AG09309 (cell line): ENCODE results near the gene CD200R1L.

ENCODE experiments used
- DNase-seq: peaks from one replicate; pipeline ENCODE4 v3.0.0-alpha.2; 2010; ENCODE audit warnings: low read depth
- H3K4me3 ChIP-seq: 2 replicates; pipeline ENCODE4 v1.5.1; 2011; ENCODE audit warnings: mild to moderate bottlenecking, low read depth, low read length, moderate library complexity; ENCODE audit not compliant: control insufficient read depth
- CTCF ChIP-seq: IDR thresholded peaks from 2 replicates; pipeline ENCODE4 v1.5.1; 2011; ENCODE audit warnings: mild to moderate bottlenecking, low read depth, low read length, inconsistent platforms; ENCODE audit not compliant: insufficient read depth, control insufficient read depth; ENCODE audit errors: missing control alignments

The CD200R1L gene

GRCh38 chr3:112810561-112810960, 36.1 kb downstream of the CD200R1L start:
- DNase-seq: no peak
- no peak overlapping the region for H3K4me3 ChIP-seq
- no peak for TF ChIP-seq CTCF

GRCh38 chr3:112808136-112808535, 38.5 kb downstream of the CD200R1L start:
- H3K4me3 ChIP-seq: no peak overlapping the region
- DNase-seq: no peak
- no peak for TF ChIP-seq CTCF

GRCh38 chr3:112807685-112808084, 39.0 kb downstream of the CD200R1L start:
- no peak overlapping the region for H3K4me3 ChIP-seq
- TF ChIP-seq CTCF: no peak
- no peak for DNase-seq

GRCh38 chr3:112806903-112807302, 39.8 kb downstream of the CD200R1L start:
- H3K4me3 ChIP-seq: no peak overlapping the region
- TF ChIP-seq CTCF: no peak
- DNase-seq: no peak

GRCh38 chr3:112805126-112805525, 41.5 kb downstream of the CD200R1L start:
- no peak overlapping the region for H3K4me3 ChIP-seq
- no peak for TF ChIP-seq CTCF
- DNase-seq: no peak

GRCh38 chr3:112804021-112804420, 42.6 kb downstream of the CD200R1L start:
- no peak for TF ChIP-seq CTCF
- no peak overlapping the region for H3K4me3 ChIP-seq
- no peak for DNase-seq

GRCh38 chr3:112803467-112803866, 43.2 kb downstream of the CD200R1L start:
- no peak for DNase-seq
- H3K4me3 ChIP-seq: no peak overlapping the region
- TF ChIP-seq CTCF: no peak
